Measurements from ENCODE around the gene CAVIN2.

The CAVIN2 gene

DNA sequence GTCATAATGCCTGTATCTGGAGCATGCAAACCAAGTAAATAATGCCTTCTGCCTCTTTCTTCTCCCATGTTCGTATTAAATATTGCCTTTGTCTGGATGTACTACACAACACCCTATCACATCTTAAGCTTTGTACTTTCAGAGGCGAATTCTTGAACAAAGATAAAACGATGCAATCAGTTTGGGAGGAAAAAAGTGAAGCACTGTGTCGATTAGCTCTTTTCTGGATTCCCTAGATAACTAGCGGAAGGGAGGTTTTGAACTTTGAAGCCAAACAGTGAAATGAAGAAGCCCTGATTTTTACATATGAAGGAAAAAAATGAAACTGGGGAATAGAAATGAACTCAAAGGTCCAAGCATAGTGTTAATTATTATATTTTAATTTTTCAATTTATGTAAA lies 44.7 kb downstream of the CAVIN2 start:
- H3K27ac Mint-ChIP-seq: no peak overlapping the region

DNA sequence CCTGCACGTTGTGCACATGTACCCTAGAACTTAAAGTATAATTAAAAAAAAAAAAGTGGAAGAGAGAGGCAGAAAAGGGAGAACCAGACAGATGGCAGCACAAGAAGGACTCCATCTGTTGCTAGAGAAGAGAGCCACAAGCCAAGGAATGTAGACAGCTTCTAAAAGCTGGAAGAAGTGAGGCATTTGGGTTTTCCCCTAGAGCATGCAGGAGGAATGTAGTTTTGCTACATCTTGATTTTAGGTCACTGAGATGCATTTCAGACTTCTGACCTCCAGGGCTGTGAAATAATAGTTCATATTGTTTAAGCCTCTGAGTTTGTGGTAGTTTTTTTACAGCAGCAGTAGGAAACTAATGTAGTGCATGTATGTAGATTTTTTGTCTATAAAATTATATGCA lies 46.0 kb downstream of the CAVIN2 start:
- no peaks in the 10 kb centered on the region for H3K27me3 Mint-ChIP-seq (ENCODE audit: low read depth)
- no peaks in the 10 kb centered on the region for H3K36me3 Mint-ChIP-seq (ENCODE audit: low read depth)
- peaks cover 9% of the 10 kb centered on the region for H3K4me1 Mint-ChIP-seq

More for the DNA sequence above, 44.7 kb downstream of the CAVIN2 start:
- Mint-ChIP-seq H3K4me3 (no peak overlapping the region), H3K36me3 (ENCODE audit: low read depth) (no peaks in the 10 kb centered on the region), H3K27me3 (ENCODE audit: low read depth) (no peaks in the 10 kb centered on the region), H3K9me3 (no peaks in the 10 kb centered on the region), H3K4me1 (peaks cover 9% of the 10 kb centered on the region)
- no peak for TF ChIP-seq CTCF (IDR thresholded peaks at IDR 0.05; ENCODE audit: unreplicated experiment in 3 of 3)

GRCh38 chr2:191799526-191799925 lies 47.4 kb downstream of the CAVIN2 start:
- no peak for TF ChIP-seq CTCF (IDR thresholded peaks at IDR 0.05; ENCODE audit: unreplicated experiment in 3 of 3)
- H3K27ac Mint-ChIP-seq: no peak overlapping the region
- no peaks in the 10 kb centered on the region for H3K36me3 Mint-ChIP-seq (ENCODE audit: low read depth)
- H3K4me3 Mint-ChIP-seq: no peak overlapping the region
- no peaks in the 10 kb centered on the region for H3K9me3 Mint-ChIP-seq
- peaks cover 9% of the 10 kb centered on the region for H3K4me1 Mint-ChIP-seq
- H3K27me3 Mint-ChIP-seq (ENCODE audit: low read depth): no peaks in the 10 kb centered on the region

More for the DNA sequence above, 46.0 kb downstream of the CAVIN2 start:
- H3K27ac Mint-ChIP-seq: no peak overlapping the region
- no peak overlapping the region for H3K4me3 Mint-ChIP-seq
- H3K9me3 Mint-ChIP-seq: no peaks in the 10 kb centered on the region
- no peak for TF ChIP-seq CTCF (IDR thresholded peaks at IDR 0.05; ENCODE audit: unreplicated experiment in 3 of 3)

DNA sequence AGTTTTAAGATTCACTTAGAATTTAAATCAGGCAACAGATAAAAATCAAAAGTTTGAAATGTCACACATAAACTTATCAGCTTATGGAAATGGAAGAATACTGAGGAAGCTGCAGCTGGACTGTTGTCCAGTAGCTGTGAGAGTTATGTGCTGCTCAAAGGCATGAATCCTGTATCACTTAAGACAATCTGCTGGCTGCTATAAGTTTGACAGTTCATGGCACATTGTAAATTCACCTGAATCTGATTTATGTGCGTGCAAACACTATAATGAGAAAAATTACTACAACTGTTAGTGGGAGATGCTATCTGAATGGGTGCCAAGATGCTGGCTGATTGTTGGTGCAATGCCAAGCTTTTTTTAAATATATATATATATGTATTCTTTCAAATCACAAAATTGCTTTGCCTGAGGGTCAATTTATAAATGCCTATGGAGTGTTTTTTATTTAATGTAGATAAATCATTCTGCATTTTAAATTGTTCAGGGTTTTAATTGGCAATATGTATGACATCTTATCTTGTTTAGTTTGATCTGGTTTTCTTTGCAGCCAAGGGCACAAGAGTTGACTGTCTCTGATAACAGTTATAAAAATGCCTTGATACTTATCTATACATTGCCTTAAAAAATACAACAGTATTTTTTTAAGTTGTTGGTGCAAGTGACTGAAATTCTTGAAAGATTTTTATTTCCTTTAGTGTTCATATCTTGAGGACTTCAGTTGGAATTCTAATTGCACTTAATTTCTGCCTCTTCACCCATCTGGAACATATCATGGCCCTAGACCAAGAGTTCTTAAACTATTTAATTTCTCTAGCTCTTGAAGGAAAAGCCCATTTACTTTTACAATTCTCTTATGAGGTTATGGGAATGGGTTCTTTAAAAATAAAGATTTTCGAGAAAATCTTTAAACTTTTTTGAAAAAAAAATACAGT lies 48.7 kb downstream of the CAVIN2 start:
- TF ChIP-seq CTCF (IDR thresholded peaks at IDR 0.05; ENCODE audit: unreplicated experiment in 3 of 3): no peak
- H3K27ac Mint-ChIP-seq: no peak overlapping the region
- H3K36me3 Mint-ChIP-seq (ENCODE audit: low read depth): no peaks in the 10 kb centered on the region
- H3K4me1 Mint-ChIP-seq: peaks cover 9% of the 10 kb centered on the region
- no peak overlapping the region for H3K4me3 Mint-ChIP-seq
- H3K27me3 Mint-ChIP-seq (ENCODE audit: low read depth): no peaks in the 10 kb centered on the region
- no peaks in the 10 kb centered on the region for H3K9me3 Mint-ChIP-seq

- H3K27ac Mint-ChIP-seq: no peak overlapping the region
- H3K27me3 Mint-ChIP-seq (ENCODE audit: low read depth): no peaks in the 10 kb centered on the region
- H3K4me3 Mint-ChIP-seq: no peak overlapping the region
- H3K4me1 Mint-ChIP-seq: peaks cover 9% of the 10 kb centered on the region
- TF ChIP-seq CTCF (IDR thresholded peaks at IDR 0.05; ENCODE audit: unreplicated experiment in 3 of 3): no peak
- no peaks in the 10 kb centered on the region for H3K9me3 Mint-ChIP-seq
- H3K36me3 Mint-ChIP-seq (ENCODE audit: low read depth): no peaks in the 10 kb centered on the region
These were observed 49.4 kb downstream of the CAVIN2 start for GRCh38 chr2:191797500-191797899.

- TF ChIP-seq CTCF (IDR thresholded peaks at IDR 0.05; ENCODE audit: unreplicated experiment in 3 of 3): no peak
- H3K27ac Mint-ChIP-seq: no peak overlapping the region
- H3K4me1 Mint-ChIP-seq: peaks cover 9% of the 10 kb centered on the region
- no peaks in the 10 kb centered on the region for H3K9me3 Mint-ChIP-seq
- no peaks in the 10 kb centered on the region for H3K27me3 Mint-ChIP-seq (ENCODE audit: low read depth)
- no peak overlapping the region for H3K4me3 Mint-ChIP-seq
- no peaks in the 10 kb centered on the region for H3K36me3 Mint-ChIP-seq (ENCODE audit: low read depth)
These were observed 51.2 kb downstream of the CAVIN2 start for GRCh38 chr2:191795715-191796114.
